CD4-positive, alpha-beta T cell treated with Interleukin-4 for 1 hour (primary cell): ENCODE data around the gene PDE11A.

Source experiments
- DNase-seq, 2 donors: peaks; one replicate each; pipeline ENCODE4 v3.0.0-alpha.2; 2020 to 2022

The PDE11A gene

GRCh38 chr2:177756336-177756735, 316.2 kb downstream of the PDE11A start:
- DNase-seq, result no peak

- DNase-seq, result no peak
Observed at GRCh38 chr2:177754492-177754873, 318.1 kb downstream of the PDE11A start.

GRCh38 chr2:177753682-177754491, 318.7 kb downstream of the PDE11A start:
- DNase-seq, result peak; percentile 29 to 70

GRCh38 chr2:177748360-177748759, 324.2 kb downstream of the PDE11A start:
- no peak for DNase-seq

GRCh38 chr2:177747384-177747783, 325.2 kb downstream of the PDE11A start:
- DNase-seq, result no peak

GRCh38 chr2:177746358-177746757, 326.2 kb downstream of the PDE11A start:
- no peak for DNase-seq

GRCh38 chr2:177745531-177745930, 327.0 kb downstream of the PDE11A start:
- DNase-seq, result no peak

GRCh38 chr2:177742851-177743250, 329.7 kb downstream of the PDE11A start:
- no peak for DNase-seq

- no peak for DNase-seq
Observed at GRCh38 chr2:177741866-177742265, 330.7 kb downstream of the PDE11A start.

GRCh38 chr2:177740700-177741099, 331.9 kb downstream of the PDE11A start:
- no peak for DNase-seq

GRCh38 chr2:177738461-177739235, 333.9 kb downstream of the PDE11A start:
- DNase-seq, result no peak

GRCh38 chr2:177735318-177735803, 337.2 kb downstream of the PDE11A start:
- no peak for DNase-seq

- no peak for DNase-seq
Observed at GRCh38 chr2:177733322-177733855, 339.2 kb downstream of the PDE11A start.

- no peak for DNase-seq
Observed at GRCh38 chr2:177731384-177731783, 341.2 kb downstream of the PDE11A start.

- DNase-seq, result no peak
Observed at GRCh38 chr2:177730792-177731191, 341.8 kb downstream of the PDE11A start.

- DNase-seq, result no peak
Observed at GRCh38 chr2:177730363-177730762, 342.2 kb downstream of the PDE11A start.

GRCh38 chr2:177728920-177729319, 343.7 kb downstream of the PDE11A start:
- DNase-seq, result no peak

GRCh38 chr2:177728399-177728765, 344.2 kb downstream of the PDE11A start:
- no peak for DNase-seq

GRCh38 chr2:177727577-177728398, 344.8 kb downstream of the PDE11A start:
- DNase-seq, result no peak

- no peak for DNase-seq
Observed at GRCh38 chr2:177726931-177727348, 345.6 kb downstream of the PDE11A start.

GRCh38 chr2:177724398-177725287, 347.9 kb downstream of the PDE11A start:
- peak in 1 of 2 donors; percentile 30 for DNase-seq

- no peak for DNase-seq
Observed at GRCh38 chr2:177723235-177723634, 349.3 kb downstream of the PDE11A start.
